Endothelial cell of umbilical vein (primary cell): Measurements from ENCODE around the gene PTGES2. TPM values are rescaled to one million over a fixed set of nuclear protein-coding genes. Genes with fewer than 3 reads are reported as not detected.
A peak's percentile ranks its signal among the peaks of the same experiment; 100 is the strongest.

Experiments used
- BruUV-seq: library from RNA; stranded (reverse); fragments of 400-500 nt; replicated peaks from 2 replicates; lab custom pipeline; 2021; lab: Mats Ljungman, UMichigan
- CTCF ChIA-PET: fragments of 300-600, 350-600 bp; sonication (Branson Sonifier 250); formaldehyde crosslinking; loops from one replicate; lab custom pipeline; 2021; ENCODE audit warnings: antibody characterized with exemption, inconsistent platforms; lab: Charles Lee
- POLR2A ChIA-PET: fragments of 300-600, 350-600 bp; sonication (Branson Sonifier 250); formaldehyde crosslinking; loops from one replicate; lab custom pipeline; 2021; ENCODE audit warnings: antibody characterized with exemption, inconsistent platforms; lab: Charles Lee
- DNase-seq: peaks from one replicate; pipeline ENCODE4 v3.0.0-alpha.2; 2011; ENCODE audit warnings: low read depth, low spot score
- FAIRE-seq: peaks from 2 replicates; lab custom pipeline; 2011; peaks lifted over from hg19 to GRCh38; lab: Jason Lieb, UNC
- H2AFZ ChIP-seq: 2 replicates; pipeline ENCODE4 v1.6.0; 2012; ENCODE audit warnings: low read depth, low read length, control low read depth, inconsistent platforms
- H3K27ac ChIP-seq: 2 replicates; pipeline ENCODE4 v1.5.1; 2011; ENCODE audit warnings: low read depth, mild to moderate bottlenecking, control low read depth, low read length, moderate library complexity; ENCODE audit not compliant: insufficient read depth
- H3K27me3 ChIP-seq, 2 experiments: 2 replicates each; pipeline versions ENCODE4 v1.6.0 to v1.6.1; 2011; ENCODE audit warnings: low read length in 2 of 2, mixed read lengths in 1 of 2; ENCODE audit not compliant: control insufficient read depth in 2 of 2, insufficient read depth in 2 of 2
- H3K36me3 ChIP-seq, 2 experiments: 2 replicates in 1 of 2; 3 replicates in 1 of 2; pipeline ENCODE4 v1.5.1; 2011; ENCODE audit warnings: low read length in 2 of 2, mild to moderate bottlenecking in 1 of 2, moderate library complexity in 1 of 2; ENCODE audit not compliant: control insufficient read depth in 2 of 2, insufficient read depth in 2 of 2; ENCODE audit errors: extremely low read depth in 1 of 2
- H3K4me1 ChIP-seq: 3 replicates; pipeline ENCODE4 v1.5.1; 2011; ENCODE audit warnings: mild to moderate bottlenecking, low read length; ENCODE audit not compliant: control insufficient read depth, insufficient read depth; ENCODE audit errors: extremely low read depth
- H3K4me2 ChIP-seq: 2 replicates; pipeline ENCODE4 v1.6.1; 2011; ENCODE audit warnings: low read length, control low read depth, mixed read lengths; ENCODE audit not compliant: insufficient read depth
- H3K4me3 ChIP-seq, 3 experiments: fragments of 200-600 bp in 1 of 3; sonication (generic), shearing (Covaris generic) in 1 of 3; replicated peaks in 1 of 3; 2 replicates each; pipeline ENCODE4 v1.5.1; 2011 to 2016; ENCODE audit warnings: control low read depth in 3 of 3, low read length in 3 of 3, mild to moderate bottlenecking in 2 of 3, inconsistent platforms in 1 of 3, low read depth in 1 of 3, moderate library complexity in 1 of 3; ENCODE audit not compliant: insufficient read depth in 1 of 3
- H3K79me2 ChIP-seq: 2 replicates; pipeline ENCODE4 v1.6.0; 2012; ENCODE audit warnings: low read length, inconsistent platforms; ENCODE audit not compliant: control insufficient read depth, insufficient read depth
- H3K9ac ChIP-seq: replicated peaks from 2 replicates; pipeline ENCODE3; 2011; ENCODE audit warnings: low read length, control low read depth; ENCODE audit not compliant: insufficient read depth; ENCODE audit errors: extremely low read depth
- H3K9me1 ChIP-seq: replicated peaks from 3 replicates; pipeline ENCODE4 v1.6.0; 2011; ENCODE audit warnings: mild to moderate bottlenecking, low read length; ENCODE audit not compliant: control insufficient read depth, insufficient read depth; ENCODE audit errors: extremely low read depth
- H3K9me3 ChIP-seq: replicated peaks from 2 replicates; pipeline ENCODE4 v1.5.1; 2012; ENCODE audit warnings: low read length, inconsistent platforms; ENCODE audit not compliant: control insufficient read depth, insufficient read depth
- H4K20me1 ChIP-seq: replicated peaks from 2 replicates; pipeline ENCODE3; 2011; ENCODE audit warnings: mild to moderate bottlenecking, low read length; ENCODE audit not compliant: control insufficient read depth, insufficient read depth; ENCODE audit errors: extremely low read depth
- EZH2 ChIP-seq: IDR thresholded peaks from 2 replicates; pipeline ENCODE4 v1.6.1; 2012; ENCODE audit warnings: borderline replicate concordance, low read depth, mild to moderate bottlenecking, moderate library complexity, low read length, inconsistent platforms; ENCODE audit not compliant: severe bottlenecking
- FOS ChIP-seq: IDR thresholded peaks from 2 replicates; pipeline ENCODE4 v1.6.1; 2011; ENCODE audit warnings: mild to moderate bottlenecking, low read length, moderate library complexity, borderline replicate concordance; ENCODE audit not compliant: insufficient read depth
- MAX ChIP-seq: IDR thresholded peaks from 2 replicates; pipeline ENCODE4 v1.6.1; 2011; ENCODE audit not compliant: insufficient read depth, insufficient read length
- POLR2A ChIP-seq: IDR thresholded peaks from 2 replicates; pipeline ENCODE4 v1.6.1; 2012; ENCODE audit warnings: low read depth, mild to moderate bottlenecking, control low read depth, low read length
- POLR2AphosphoS5 ChIP-seq: IDR thresholded peaks from 2 replicates; pipeline ENCODE4 v1.6.1; 2012; ENCODE audit warnings: low read depth, mild to moderate bottlenecking, control low read depth, low read length, moderate library complexity; ENCODE audit not compliant: insufficient read depth
- dilution Hi-C: fragments of 300-500 bp; cut with MboI; formaldehyde crosslinking; loops from one replicate; pipeline ENCODE4 v1.15.0; 2019; ENCODE audit warnings: low sequenced_read_pairs; ENCODE audit not compliant: extremely low pct_ligation_motif_present
- intact Hi-C: fragments of 100-400 bp; cut with micrococcal nuclease; formaldehyde crosslinking; loops from one replicate; pipeline ENCODE4 v1.10.0; 2022
- polyA plus RNA-seq, 4 experiments: library from polyadenylated mRNA; depleted of rRNA in 3 of 4; stranded (reverse) in 3 of 4; unstranded in 1 of 4; fragments of >200 nt; gene quantifications; 2 replicates each; pipeline versions ENCODE4 v1.2.1 to v1.2.3, GENCODE V29; 2011 to 2012; ENCODE audit warnings: missing spikeins in 1 of 4
- total RNA-seq: library from RNA; stranded (reverse); gene quantifications from 2 replicates; pipeline ENCODE4 v1.2.3, GENCODE V29; 2021

PTGES2 gene
- total and polyA plus RNA-seq, 2 donors (not counting 3 experiments of a cell fraction or from before 2014, with no cell fraction given) = 64.2 to 69.9 TPM

- Histone ChIP-seq H3K9me3 (no peaks in the 10 kb centered on the region), H3K27ac (no peak overlapping the region), H3K9ac (no peak overlapping the region), H3K36me3 (no peaks in the 10 kb centered on the region), H3K9me1 (no peaks in the 10 kb centered on the region), H3K4me1 (no peaks in the 10 kb centered on the region), H3K27me3 (no peaks in the 10 kb centered on the region), H3K4me2 (no peak overlapping the region), H4K20me1 (no peaks in the 10 kb centered on the region), H3K79me2 (no peaks in the 10 kb centered on the region), H3K4me3 (no peak overlapping the region), H2AFZ (no peak overlapping the region)
- POLR2A ChIA-PET = no interaction called here
- TF ChIP-seq MAX = no peak
- DNase-seq = no peak
- dilution Hi-C loops (no loop called here), intact Hi-C loops (no loop called here)
- FAIRE-seq = peak; percentile 38
- CTCF ChIA-PET = no interaction called here
- no TSS peak for BruUV-seq
Measured at GRCh38 chr9:128153947-128154695, 26.6 kb upstream of the PTGES2 start.

GRCh38 chr9:128153060-128153946 is 25.8 kb upstream of the PTGES2 start:
- H3K9ac ChIP-seq = no peak overlapping the region
- H3K4me2 ChIP-seq = no peak overlapping the region
- ChIA-PET CTCF (interaction anchor here (1.3 kb wide), 1 partner anchor 36 kb away, joined by 3 read pairs; no protein-coding TSS in a partner anchor), POLR2A (no interaction called here)
- H3K36me3 ChIP-seq = no peaks in the 10 kb centered on the region
- no TSS peak for BruUV-seq
- no peaks in the 10 kb centered on the region for H3K79me2 ChIP-seq
- intact Hi-C loops = no loop called here
- no peaks in the 10 kb centered on the region for H4K20me1 ChIP-seq
- FAIRE-seq = no peak
- H3K4me3 ChIP-seq = no peak overlapping the region
- no peak overlapping the region for H3K27ac ChIP-seq
- DNase-seq = no peak
- dilution Hi-C loops = no loop called here
- TF ChIP-seq EZH2 (no peak), POLR2AphosphoS5 (no peak), FOS (no peak), POLR2A (no peak)
- no peaks in the 10 kb centered on the region for H3K9me3 ChIP-seq
- no peaks in the 10 kb centered on the region for H3K4me1 ChIP-seq
- no peaks in the 10 kb centered on the region for H3K9me1 ChIP-seq
- no peaks in the 10 kb centered on the region for H3K27me3 ChIP-seq
- no peak overlapping the region for H2AFZ ChIP-seq
